Measurements from ENCODE around the gene TTC24.
"Not testable (repeated sequence)": the region's sequence is repeated elsewhere in the genome, so short reads cannot be mapped to it uniquely, and the experiment has no call there.

TTC24 gene

GRCh38 chr1:156610072-156610471 lies 30.5 kb downstream of the TTC24 start:
- DNase-seq (ENCODE audit: low read depth): not testable (repeated sequence)

DNA sequence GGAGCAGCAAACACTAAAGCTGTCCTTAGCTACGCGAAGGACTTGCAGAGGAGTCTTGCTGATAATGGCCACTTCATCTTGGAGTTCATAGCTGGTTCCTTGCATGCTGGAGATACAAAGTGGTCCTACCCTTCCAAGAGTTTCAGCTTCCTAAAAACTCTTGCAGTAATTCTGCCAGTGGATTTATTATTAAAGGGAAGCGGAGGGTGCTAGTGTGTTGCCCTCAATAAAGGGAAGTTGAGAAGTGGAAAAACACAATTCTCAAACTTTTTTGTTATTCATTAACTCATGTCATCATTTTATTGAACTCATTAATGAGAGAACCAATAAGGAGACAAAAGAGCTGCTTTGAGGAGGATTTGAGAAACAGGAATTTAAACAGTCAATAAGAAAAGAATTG lies 33.1 kb downstream of the TTC24 start:
- DNase-seq (ENCODE audit: low read depth): no peak

DNA sequence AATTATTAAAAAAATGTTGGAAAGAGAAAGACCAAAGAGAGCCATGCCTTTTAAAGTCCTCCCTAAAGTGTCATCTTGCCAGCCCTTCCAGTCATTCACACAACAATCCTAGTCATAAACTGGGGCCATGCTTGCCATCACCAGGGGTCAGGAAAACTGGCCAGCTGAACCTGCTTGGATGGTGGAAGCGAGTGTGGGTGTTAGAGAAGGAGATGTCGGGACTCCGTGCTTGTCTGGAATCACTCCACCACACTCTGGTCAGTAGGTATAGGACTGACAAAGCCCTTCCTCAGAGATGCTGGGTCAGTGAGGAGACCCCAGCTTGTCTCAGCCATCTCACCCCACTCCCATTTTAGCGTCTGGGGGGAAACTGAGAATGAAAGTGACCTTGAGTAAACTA lies 36.4 kb downstream of the TTC24 start:
- no peak for DNase-seq (ENCODE audit: low read depth)

GRCh38 chr1:156616463-156616862 lies 36.9 kb downstream of the TTC24 start:
- DNase-seq (ENCODE audit: low read depth): no peak

GRCh38 chr1:156618853-156619581 lies 39.5 kb downstream of the TTC24 start, which contains the start of gene HAPLN2:
Gene HAPLN2 (plus strand): TSS chr1:156619415. CDS start chr1:156623491, 4,076 bp downstream.
- DNase-seq (ENCODE audit: low read depth): no peak

- DNase-seq (ENCODE audit: low read depth): no peak
Measured at GRCh38 chr1:156619582-156619955, 40.0 kb downstream of the TTC24 start.

- DNase-seq (ENCODE audit: low read depth): no peak
Measured at GRCh38 chr1:156622581-156623297, 43.2 kb downstream of the TTC24 start.

GRCh38 chr1:156623946-156624813 lies 44.7 kb downstream of the TTC24 start:
- DNase-seq (ENCODE audit: low read depth): no peak

DNA sequence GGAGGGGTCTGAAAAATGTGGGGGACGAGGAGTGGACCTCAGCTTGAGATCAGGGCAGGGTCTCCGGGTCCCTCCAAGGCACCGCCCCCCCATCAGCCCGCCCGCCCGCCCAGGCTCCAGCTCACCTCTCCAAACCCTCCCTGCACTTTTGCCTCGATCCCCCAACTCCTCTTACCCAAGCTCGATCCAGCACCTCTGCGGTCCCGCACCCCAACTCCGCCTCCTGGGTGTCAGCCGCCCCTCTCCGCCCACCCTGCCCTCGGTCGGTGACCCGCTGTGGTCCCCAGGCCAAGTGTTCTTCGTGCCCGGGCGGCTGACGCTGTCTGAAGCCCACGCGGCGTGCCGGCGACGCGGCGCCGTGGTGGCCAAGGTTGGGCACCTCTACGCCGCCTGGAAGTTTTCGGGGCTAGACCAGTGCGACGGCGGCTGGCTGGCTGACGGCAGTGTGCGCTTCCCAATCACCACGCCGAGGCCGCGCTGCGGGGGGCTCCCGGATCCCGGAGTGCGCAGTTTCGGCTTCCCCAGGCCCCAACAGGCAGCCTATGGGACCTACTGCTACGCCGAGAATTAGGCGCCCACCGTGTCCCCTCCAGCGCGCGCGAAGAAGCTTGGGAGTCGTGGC lies 45.4 kb downstream of the TTC24 start:
- DNase-seq (ENCODE audit: low read depth): no peak

GRCh38 chr1:156625436-156626078 lies 46.0 kb downstream of the TTC24 start:
- no peak for DNase-seq (ENCODE audit: low read depth)

- DNase-seq (ENCODE audit: low read depth): no peak
Measured at GRCh38 chr1:156626079-156626438, 46.5 kb downstream of the TTC24 start.

- no peak for DNase-seq (ENCODE audit: low read depth)
Measured at GRCh38 chr1:156627313-156627880, 47.9 kb downstream of the TTC24 start.

GRCh38 chr1:156629823-156630449 lies 50.4 kb downstream of the TTC24 start:
- no peak for DNase-seq (ENCODE audit: low read depth)

DNA sequence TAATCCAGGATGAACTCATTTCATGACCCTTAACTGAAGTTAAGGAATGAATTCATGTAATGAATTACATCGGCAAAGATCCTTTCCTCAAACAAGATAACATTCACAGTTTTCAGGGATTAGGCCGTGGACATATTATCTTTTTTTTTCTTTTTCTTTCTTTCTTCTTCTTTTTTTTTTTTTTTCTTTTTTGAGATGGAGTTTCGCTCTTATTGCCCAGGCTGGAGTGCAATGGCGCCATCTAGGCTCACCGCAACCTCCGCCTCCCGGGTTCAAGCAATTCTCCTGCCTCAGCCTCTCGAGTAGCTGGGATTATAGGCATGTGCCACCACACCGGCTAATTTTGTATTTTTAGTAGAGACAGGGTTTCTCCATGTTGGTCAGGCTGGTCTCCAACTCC lies 51.6 kb downstream of the TTC24 start:
- DNase-seq (ENCODE audit: low read depth): not testable (repeated sequence)

DNA sequence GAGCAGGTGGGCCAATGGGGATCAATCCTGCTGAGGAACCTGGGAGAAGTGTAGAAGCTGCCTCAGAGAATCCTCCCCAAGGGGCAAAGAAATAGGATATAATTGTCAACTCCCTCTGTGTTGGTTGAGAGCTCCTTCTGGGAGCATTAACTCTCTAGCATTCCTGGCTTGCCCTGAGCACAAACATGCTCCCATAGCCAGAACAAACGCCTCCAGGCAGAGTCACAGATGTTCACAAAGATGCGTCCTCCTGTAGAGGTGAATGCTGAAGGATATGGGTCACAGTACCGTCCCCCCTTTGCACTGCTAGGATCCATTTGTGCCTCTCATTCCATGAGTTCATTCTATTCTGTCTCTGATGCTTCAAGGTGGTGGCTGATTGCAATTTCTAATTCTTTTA lies 52.8 kb downstream of the TTC24 start:
- no peak for DNase-seq (ENCODE audit: low read depth)
